Measurements from ENCODE around the gene SCYGR7. TPM values are rescaled to one million over a fixed set of nuclear protein-coding genes. Genes with fewer than 3 reads are reported as not detected.

The SCYGR7 gene
- total and polyA plus RNA-seq, 10 of the 15 experiments (the other 5 are each of a cell fraction or from before 2014, with no cell fraction given): not detected

DNA sequence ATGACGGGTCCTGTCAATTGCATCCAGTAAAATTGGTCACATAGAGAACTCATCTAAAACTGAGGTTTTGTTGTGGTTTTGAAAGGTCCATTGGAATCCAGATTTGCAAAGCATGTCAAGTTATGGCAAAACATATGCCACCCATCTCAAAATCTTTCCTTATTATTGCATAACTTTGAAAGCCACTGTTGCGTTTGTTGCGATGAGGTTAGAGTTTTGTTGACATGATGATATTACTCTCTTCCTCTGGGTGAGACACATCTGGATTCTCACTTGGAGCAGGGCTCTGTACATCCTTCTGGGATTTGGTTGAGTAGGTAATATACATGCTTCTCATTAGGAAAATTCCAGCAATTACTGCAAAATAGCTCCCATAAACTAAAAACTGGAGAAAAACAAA is 40.9 kb upstream of the SCYGR7 start:
- in situ Hi-C loops (cut with MboI): no loop called here
- RAD21 ChIA-PET (ENCODE audit: unreplicated experiment): interaction anchor here (0.5 kb wide), 1 partner anchor 28 kb away, joined by 3 read pairs; no protein-coding TSS in a partner anchor
- no peaks in the 10 kb centered on the region for H3K36me3 ChIP-seq (ENCODE audit: control insufficient read depth in 2 of 2, insufficient read depth in 2 of 2, low read length in 1 of 2)
- no peaks in the 10 kb centered on the region for H4K20me1 ChIP-seq (ENCODE audit: control insufficient read depth, insufficient read depth)
- H3K27me3 ChIP-seq (replicated peaks in 1 of 2; ENCODE audit: control insufficient read depth in 2 of 2, insufficient read depth in 2 of 2, low read length in 1 of 2): no peaks in the 10 kb centered on the region; a peak in 3 of 4 replicates
- TF ChIP-seq PML (IDR thresholded peaks at IDR 0.05; ENCODE audit: low read length) (no peak), PAX8 (IDR thresholded peaks at IDR 0.05) (no peak), ZNF384 (IDR thresholded peaks at IDR 0.05; ENCODE audit: borderline replicate concordance, low read depth, low read length) (no peak)
- TF ChIP-seq, protein P1, sequence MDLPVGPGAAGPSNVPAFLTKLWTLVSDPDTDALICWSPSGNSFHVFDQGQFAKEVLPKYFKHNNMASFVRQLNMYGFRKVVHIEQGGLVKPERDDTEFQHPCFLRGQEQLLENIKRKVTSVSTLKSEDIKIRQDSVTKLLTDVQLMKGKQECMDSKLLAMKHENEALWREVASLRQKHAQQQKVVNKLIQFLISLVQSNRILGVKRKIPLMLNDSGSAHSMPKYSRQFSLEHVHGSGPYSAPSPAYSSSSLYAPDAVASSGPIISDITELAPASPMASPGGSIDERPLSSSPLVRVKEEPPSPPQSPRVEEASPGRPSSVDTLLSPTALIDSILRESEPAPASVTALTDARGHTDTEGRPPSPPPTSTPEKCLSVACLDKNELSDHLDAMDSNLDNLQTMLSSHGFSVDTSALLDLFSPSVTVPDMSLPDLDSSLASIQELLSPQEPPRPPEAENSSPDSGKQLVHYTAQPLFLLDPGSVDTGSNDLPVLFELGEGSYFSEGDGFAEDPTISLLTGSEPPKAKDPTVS (IDR thresholded peaks at IDR 0.05; ENCODE audit: low read depth, low read length): no peak
- SMC1A ChIA-PET (ENCODE audit: uncharacterized antibody, unreplicated experiment): no interaction called here
- FAIRE-seq (no peak), ATAC-seq (no peak), DNase-seq (ENCODE audit: low read depth, low spot score) (no peak)
- no peaks in the 10 kb centered on the region for H3K79me2 ChIP-seq (ENCODE audit: control insufficient read depth, insufficient read depth, low read length)
- WGBS (ENCODE audit: insufficient coverage, insufficient replicate concordance, low lambda C conversion rate, missing lambda C conversion rate): 64% methylated on average over 3 of the region's 3 CpGs
- BruUV-seq (replicated peaks): no TSS peak
- POLR2A ChIA-PET: no interaction called here
- H3K4me3 ChIP-seq: no peak overlapping the region
- intact Hi-C loops (cut with micrococcal nuclease; ENCODE audit: unreplicated experiment): no loop called here
- no peak overlapping the region for H3K4me2 ChIP-seq (ENCODE audit: control insufficient read depth, insufficient read depth)
- no peak overlapping the region for H3K9ac ChIP-seq (ENCODE audit: control insufficient read depth, insufficient read depth, low read length)
- H3K4me1 ChIP-seq (ENCODE audit: control insufficient read depth, insufficient read depth, low read length): no peaks in the 10 kb centered on the region
- CTCF ChIA-PET: no interaction called here
- H3K9me3 ChIP-seq (replicated peaks; ENCODE audit: control insufficient read depth, insufficient read depth, low read length): no peaks in the 10 kb centered on the region
- no peak overlapping the region for H2AFZ ChIP-seq (ENCODE audit: control insufficient read depth, low read depth, low read length)
- H3K27ac ChIP-seq (ENCODE audit: control insufficient read depth, insufficient read depth): no peak overlapping the region

GRCh38 chr2:227696990-227697679 is 31.0 kb upstream of the SCYGR7 start:
- no peaks in the 10 kb centered on the region for H4K20me1 ChIP-seq (ENCODE audit: control insufficient read depth, insufficient read depth)
- WGBS (ENCODE audit: insufficient coverage, insufficient replicate concordance, low lambda C conversion rate, missing lambda C conversion rate): 3% methylated on average over 2 of the region's 2 CpGs
- no peaks in the 10 kb centered on the region for H3K79me2 ChIP-seq (ENCODE audit: control insufficient read depth, insufficient read depth, low read length)
- no peak overlapping the region for H3K4me2 ChIP-seq (ENCODE audit: control insufficient read depth, insufficient read depth)
- no peaks in the 10 kb centered on the region for H3K36me3 ChIP-seq (ENCODE audit: control insufficient read depth in 2 of 2, insufficient read depth in 2 of 2, low read length in 1 of 2)
- FAIRE-seq (no peak), ATAC-seq (no peak), DNase-seq (ENCODE audit: low read depth, low spot score) (no peak)
- ChIA-PET SMC1A (ENCODE audit: uncharacterized antibody, unreplicated experiment) (no interaction called here), POLR2A (no interaction called here), CTCF (interaction anchor here (0.9 kb wide), 2 partner anchors 53 to 193 kb away, joined by 3 to 4 read pairs; no protein-coding TSS in a partner anchor), RAD21 (ENCODE audit: unreplicated experiment) (interaction anchor here (1.2 kb wide), 1 partner anchor 368 kb away, joined by 7 read pairs; no protein-coding TSS in a partner anchor)
- TF ChIP-seq MEF2B (IDR thresholded peaks at IDR 0.05; ENCODE audit: partially characterized antibody, poor library complexity, severe bottlenecking): no peak
- TF ChIP-seq, protein P2, sequence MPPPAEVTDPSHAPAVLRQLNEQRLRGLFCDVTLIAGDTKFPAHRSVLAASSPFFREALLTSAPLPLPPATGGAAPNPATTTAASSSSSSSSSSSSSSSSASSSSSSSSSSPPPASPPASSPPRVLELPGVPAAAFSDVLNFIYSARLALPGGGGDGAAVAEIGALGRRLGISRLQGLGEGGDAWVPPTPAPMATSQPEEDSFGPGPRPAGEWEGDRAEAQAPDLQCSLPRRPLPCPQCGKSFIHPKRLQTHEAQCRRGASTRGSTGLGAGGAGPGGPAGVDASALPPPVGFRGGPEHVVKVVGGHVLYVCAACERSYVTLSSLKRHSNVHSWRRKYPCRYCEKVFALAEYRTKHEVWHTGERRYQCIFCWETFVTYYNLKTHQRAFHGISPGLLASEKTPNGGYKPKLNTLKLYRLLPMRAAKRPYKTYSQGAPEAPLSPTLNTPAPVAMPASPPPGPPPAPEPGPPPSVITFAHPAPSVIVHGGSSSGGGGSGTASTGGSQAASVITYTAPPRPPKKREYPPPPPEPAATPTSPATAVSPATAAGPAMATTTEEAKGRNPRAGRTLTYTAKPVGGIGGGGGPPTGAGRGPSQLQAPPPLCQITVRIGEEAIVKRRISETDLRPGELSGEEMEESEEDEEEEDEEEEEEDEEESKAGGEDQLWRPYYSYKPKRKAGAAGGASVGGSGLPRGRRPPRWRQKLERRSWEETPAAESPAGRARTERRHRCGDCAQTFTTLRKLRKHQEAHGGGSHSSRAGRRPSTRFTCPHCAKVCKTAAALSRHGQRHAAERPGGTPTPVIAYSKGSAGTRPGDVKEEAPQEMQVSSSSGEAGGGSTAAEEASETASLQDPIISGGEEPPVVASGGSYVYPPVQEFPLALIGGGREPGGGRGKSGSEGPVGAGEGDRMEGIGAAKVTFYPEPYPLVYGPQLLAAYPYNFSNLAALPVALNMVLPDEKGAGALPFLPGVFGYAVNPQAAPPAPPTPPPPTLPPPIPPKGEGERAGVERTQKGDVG (CRISPR knock-in tag; IDR thresholded peaks at IDR 0.05): no peak
- H3K27me3 ChIP-seq (replicated peaks in 1 of 2; ENCODE audit: control insufficient read depth in 2 of 2, insufficient read depth in 2 of 2, low read length in 1 of 2): peaks cover 0 to 3% of the 10 kb centered on the region in 2 experiments; a peak in 2 of 4 replicates
- no peak overlapping the region for H3K4me3 ChIP-seq
- intact Hi-C loops (cut with micrococcal nuclease; ENCODE audit: unreplicated experiment) (no loop called here), in situ Hi-C loops (cut with MboI) (no loop called here)
- H3K27ac ChIP-seq (ENCODE audit: control insufficient read depth, insufficient read depth): no peak overlapping the region
- H3K9ac ChIP-seq (ENCODE audit: control insufficient read depth, insufficient read depth, low read length): no peak overlapping the region
- H3K4me1 ChIP-seq (ENCODE audit: control insufficient read depth, insufficient read depth, low read length): no peaks in the 10 kb centered on the region
- no TSS peak for BruUV-seq (replicated peaks)
- H2AFZ ChIP-seq (ENCODE audit: control insufficient read depth, low read depth, low read length): no peak overlapping the region
- H3K9me3 ChIP-seq (replicated peaks; ENCODE audit: control insufficient read depth, insufficient read depth, low read length): no peaks in the 10 kb centered on the region

Data from GM12878 (cell line).